Loucy (cell line): Measurements from ENCODE around the gene IGF1R.

ENCODE experiments used
- CTCF ChIP-seq: fragments of 200-600 bp; sonication (generic); conservative IDR thresholded peaks from 2 replicates; pipeline ENCODE4 v1.5.1; 2014; ENCODE audit warnings: mild to moderate bottlenecking, antibody characterized with exemption, low read length
- EZH2phosphoT487 ChIP-seq: fragments of 200-600 bp; IDR thresholded peaks from 2 replicates; pipeline ENCODE4 v1.6.1; 2018; ENCODE audit warnings: antibody characterized with exemption, mild to moderate bottlenecking, moderate library complexity, borderline replicate concordance

GRCh38 chr15:98997312-98997711 is 349.0 kb downstream of the IGF1R start:
- TF ChIP-seq CTCF (no peak), EZH2phosphoT487 (no peak)
